HG02759 (cell line): ENCODE results near the gene RARS1.
"Not testable (repeated sequence)": the region's sequence is repeated elsewhere in the genome, so short reads cannot be mapped to it uniquely, and the experiment has no call there.

Experiments
- ATAC-seq: cut with Tn5 transposase; IDR thresholded peaks from one replicate; pipeline ENCODE4 v1.9.1; 2021; ENCODE audit warnings: mild to moderate bottlenecking, moderate library complexity; ENCODE audit not compliant: unreplicated experiment

Gene RARS1

GRCh38 chr5:168480601-168481000, 5.7 kb upstream of the RARS1 start:
- no peak for ATAC-seq

GRCh38 chr5:168481330-168481788, 4.9 kb upstream of the RARS1 start:
- peak; percentile 93 for ATAC-seq

DNA sequence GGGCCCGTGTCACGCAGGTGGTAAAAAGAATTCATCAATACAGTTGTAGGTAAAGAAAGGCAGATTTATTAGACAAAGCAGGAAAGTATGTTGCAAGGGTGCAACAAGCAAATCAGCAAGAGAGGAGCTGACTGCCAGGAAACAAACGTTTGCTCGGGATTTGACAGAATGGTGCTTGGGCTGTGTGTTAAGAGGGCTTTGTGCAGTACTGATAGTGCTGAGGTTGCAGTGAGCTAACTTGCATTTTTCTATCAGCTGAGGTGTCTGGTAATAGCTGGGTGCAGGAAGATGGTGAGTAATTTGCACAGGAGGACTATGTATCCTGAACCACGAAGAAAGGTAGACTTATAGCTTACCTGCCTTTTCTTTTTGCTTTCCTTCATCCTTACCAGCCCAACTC, 3.9 kb upstream of the RARS1 start:
- no peak for ATAC-seq

DNA sequence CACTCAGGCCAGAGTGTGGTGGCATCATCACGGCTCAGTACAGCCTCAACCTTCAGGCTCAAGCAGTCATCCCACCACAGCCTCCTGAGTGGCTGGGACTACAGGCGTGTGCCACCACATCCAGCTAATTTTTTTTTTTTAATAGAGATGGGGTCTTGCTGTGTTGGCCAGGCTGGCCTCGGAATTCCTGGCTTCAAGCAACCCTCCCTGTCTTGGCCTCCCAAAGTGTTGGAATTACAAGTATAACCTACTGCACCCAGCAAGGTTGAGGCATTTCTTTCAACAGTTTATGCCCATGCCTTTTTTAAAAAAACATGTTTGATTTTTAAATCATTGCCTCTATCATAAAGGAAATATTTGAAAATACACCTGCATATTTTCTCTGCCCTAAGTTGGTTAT, 2.8 kb downstream of the RARS1 start:
- ATAC-seq = no peak

GRCh38 chr5:168494057-168494555, 7.8 kb downstream of the RARS1 start:
- no peak for ATAC-seq

DNA sequence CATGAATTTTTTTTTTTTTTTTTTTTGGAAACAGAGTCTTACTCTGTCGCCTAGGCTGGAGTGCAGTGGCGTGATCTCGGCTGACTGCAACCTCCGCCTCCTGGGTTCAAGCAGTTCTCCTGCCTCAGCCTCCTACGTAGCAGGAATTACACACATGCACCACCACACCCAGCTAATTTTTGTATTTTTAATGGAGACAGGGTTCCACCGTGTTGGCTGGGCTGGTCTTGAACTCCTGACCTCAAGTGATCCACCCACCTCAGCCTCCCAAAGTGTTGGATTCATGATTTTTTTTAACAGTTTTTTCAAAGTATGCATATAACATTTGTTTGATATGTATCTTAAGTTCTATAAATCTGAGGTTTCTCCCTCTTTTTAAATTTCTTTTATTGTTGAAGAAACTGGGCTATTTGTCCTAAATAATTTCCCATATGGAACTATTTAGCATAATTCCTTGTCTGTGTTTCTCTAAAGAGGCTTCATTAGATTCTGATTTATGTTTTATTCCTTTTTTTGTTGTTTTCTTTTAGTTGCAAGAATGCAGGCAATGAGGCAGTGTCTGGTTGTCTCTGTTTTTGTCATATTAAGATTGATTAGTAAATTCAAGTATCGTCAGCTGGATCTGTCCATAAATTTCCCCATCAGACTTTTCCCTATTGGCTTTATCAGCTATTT, 16.4 kb downstream of the RARS1 start:
- no peak for ATAC-seq

DNA sequence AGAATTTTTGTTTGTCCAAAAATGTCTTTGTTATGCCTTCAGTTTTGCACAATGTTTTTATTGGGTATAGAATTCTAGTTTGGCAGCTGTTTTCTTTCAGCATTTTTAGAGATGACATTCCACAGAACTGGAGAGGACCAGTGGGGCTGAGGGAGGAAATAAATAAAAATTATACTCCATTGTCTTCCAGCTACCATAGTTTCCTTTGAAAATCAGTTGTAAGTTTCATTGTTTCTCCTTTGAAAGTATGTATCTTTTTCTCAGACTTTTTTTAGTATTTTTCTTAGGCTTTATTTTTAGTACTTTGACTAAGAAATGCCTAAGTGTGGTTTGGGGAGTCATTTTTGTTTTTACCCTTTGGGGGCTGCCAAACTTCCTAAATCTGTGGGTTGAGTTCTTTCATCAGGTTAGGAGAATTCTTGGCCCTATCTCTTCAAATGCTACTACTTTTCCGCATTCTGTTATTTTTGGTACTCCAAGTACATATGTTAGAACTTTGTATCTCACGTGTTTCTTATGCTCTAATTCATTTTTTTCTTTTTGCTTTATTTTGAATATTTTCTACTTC, 27.7 kb downstream of the RARS1 start:
- ATAC-seq = no peak

DNA sequence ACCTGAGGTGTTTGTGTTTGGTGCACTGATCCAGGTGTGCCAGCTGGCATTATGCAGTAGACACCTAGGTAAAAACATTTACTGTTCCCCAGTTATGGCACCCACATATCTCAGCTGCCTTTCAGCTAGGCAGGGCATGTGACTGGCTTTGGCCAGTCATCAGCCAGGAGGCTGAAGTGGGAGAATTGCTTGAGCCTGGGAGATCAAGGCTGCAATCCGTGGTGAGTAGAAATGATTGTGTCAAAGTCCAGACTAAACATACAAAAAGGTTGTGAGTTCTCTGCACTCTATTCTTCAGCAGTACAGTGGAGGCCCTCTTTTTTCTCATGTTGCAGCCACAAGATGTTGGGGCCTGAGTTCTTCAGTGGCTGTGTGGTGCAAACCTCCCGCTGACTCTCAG, 39.6 kb downstream of the RARS1 start:
- ATAC-seq = no peak

- no peak for ATAC-seq
Observed at GRCh38 chr5:168527756-168528295, 41.6 kb downstream of the RARS1 start.

GRCh38 chr5:168528521-168529373, 42.5 kb downstream of the RARS1 start, which contains the start of gene FBLL1:
Gene FBLL1 (plus strand): TSS chr5:168529305. CDS start chr5:168529505, 200 bp downstream.
- ATAC-seq = no peak

- ATAC-seq = no peak
Observed at GRCh38 chr5:168529374-168530234, 43.3 kb downstream of the RARS1 start.

GRCh38 chr5:168530621-168531150, 44.4 kb downstream of the RARS1 start:
- no peak for ATAC-seq

GRCh38 chr5:168531191-168531590, 44.9 kb downstream of the RARS1 start:
- no peak for ATAC-seq

GRCh38 chr5:168531987-168532864, 46.0 kb downstream of the RARS1 start:
- ATAC-seq = no peak

DNA sequence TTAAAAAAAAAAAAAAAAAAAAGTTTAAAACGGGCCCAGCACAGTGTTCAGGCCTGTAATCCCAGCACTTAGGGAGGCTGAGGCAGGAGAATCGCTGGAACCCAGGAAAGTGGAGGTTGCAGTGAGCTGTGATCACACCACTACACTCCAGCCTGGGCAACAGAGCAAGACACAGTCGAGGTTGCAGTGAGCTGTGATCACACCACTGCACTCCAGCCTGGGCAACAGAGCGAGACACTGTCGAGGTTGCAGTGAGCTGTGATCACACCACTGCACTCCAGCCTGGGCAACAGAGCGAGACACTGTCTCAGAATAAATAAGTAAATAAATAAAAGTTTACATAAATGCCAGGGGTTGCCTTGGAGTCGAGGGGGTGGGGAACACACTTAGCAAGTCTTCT, 48.1 kb downstream of the RARS1 start:
- ATAC-seq = not testable (repeated sequence)

DNA sequence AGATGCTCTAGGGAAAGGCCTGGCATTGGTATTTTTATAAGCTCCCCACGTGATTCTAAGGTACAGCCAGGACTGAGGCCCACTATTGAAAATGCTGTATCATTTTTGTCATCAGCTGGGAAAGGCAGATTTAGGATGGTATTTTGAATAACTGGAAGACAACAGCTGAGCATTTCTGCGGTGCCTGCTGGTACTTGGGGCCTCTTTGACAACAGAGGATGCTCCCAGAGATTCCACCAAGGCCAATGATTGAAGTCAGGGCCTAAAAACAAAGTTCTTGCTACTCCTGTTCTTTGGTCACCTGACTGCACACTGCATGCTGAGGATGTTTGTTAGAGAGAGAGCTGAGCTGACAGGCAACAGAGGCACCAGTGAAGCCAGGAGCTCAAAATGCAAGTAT, 50.9 kb downstream of the RARS1 start:
- ATAC-seq = no peak

GRCh38 chr5:168549554-168549953, 63.3 kb downstream of the RARS1 start:
- ATAC-seq = no peak

DNA sequence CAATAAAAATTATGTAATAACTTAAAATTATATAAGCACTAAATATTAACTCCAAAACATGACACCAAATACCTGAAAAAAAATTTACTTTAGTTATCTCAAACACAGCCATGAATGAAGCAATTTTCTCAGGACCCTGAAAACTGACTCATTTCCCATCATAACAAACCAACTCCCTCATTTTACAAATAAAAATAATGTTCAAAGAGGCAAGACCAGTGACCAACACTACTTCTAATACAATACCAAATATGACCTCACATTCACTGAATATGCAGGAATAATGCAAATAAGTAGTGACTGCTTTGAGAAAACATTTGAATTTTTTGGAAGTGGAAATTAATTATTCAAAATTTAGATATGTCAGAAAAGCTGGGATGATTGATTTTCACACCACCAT, 64.4 kb downstream of the RARS1 start:
- no peak for ATAC-seq

DNA sequence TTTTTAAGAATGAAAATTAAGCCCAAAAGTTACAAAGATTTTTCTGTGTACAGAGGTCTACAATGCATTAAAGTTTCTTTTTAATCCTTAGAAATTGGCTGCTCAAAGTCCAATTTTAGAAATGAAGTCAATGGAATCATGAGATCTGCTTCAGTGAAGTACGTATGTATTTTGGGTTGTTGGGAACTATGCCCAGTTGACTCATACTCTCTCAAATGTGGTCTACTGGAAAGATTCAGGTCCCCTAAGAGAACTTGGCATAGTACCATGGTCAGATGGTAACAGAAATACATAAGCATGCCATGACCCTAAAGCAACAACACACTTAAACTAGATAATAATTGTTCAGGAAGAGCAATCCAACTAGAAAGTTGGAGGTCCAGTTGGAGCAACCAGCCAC, 65.9 kb downstream of the RARS1 start:
- ATAC-seq = no peak
